NOMO-1 treated with DMSO at 0.1 percent for 48 hours (cell line): ENCODE measurements around the gene CORO2B.
"Not testable (repeated sequence)": the region's sequence is repeated elsewhere in the genome, so short reads cannot be mapped to it uniquely, and the experiment has no call there.

Source experiments
- DNase-seq: peaks from one replicate; lab custom pipeline; 2025; ENCODE audit not compliant: unreplicated experiment; lab: John Stamatoyannopoulos, UW

Gene CORO2B

DNA sequence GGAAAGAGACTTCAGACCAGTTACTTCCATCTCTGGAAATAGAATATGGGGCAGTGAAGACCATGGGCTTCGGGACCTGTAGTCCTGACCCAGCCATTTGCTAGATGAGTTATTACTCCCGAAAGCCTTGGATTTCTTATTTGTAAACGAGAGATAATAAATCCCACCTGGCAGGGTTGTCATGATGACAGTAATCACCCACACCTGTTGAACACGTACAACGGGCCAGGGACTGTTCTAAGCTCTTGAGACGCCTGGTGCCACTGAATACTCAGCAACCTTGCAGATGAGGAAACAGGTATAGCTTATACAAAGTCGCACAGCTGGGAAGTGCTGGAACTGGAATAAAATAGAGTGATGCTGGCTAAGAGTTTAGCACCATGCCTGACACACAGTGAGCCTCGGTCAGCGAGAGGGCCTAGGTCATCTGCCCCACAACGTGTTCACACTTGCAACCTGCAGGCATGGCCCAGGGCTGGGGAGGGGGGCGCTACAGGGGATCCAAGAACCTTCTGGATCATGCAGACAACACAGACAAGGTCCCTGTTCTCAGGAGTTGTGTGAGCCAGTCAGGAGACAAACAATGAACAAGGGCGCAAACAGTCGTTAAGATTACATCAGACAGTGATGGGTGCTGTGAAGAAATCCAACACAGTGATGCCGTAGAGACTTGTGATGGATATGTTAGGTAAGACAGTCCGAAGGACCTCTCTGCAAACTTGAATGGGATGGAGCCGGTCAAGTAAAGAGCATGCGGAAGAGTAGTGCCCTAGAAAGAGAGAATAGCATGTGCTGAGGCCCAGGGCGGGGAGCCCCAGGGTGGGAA lies 89.2 kb downstream of the CORO2B start:
- DNase-seq = no peak

DNA sequence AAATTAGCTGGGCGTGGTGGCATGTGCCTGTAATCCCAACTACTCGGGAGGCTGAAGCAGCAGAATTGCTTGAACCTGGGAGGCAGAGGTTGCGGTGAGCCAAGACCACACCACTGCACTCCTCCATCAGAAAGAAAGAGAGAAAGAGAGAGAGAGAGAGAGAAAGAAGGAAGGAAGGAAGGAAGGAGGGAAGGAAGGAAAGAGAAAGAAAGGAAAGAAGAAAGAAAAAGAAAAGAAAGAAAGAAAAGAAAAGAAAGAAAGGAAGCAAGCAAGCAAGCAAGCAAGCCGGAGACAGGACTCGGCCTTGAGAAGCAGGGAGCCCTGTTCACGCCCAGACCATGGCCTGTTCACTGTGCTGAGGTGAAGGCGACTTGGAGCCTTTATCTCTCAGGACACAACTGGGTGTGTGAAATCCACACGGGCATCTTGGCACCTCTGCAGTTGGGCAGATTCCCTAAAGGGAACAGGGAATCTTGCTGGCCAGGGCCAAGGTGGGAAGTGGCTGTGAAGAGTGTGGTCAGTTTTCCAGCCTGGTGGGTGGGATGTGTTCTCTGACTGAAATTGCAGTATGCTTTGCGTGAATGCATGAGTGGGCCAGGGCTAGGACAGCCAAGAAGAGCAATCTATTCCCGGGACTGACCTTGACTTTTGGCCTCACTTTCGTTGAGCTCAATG lies 90.3 kb downstream of the CORO2B start:
- no peak for DNase-seq

DNA sequence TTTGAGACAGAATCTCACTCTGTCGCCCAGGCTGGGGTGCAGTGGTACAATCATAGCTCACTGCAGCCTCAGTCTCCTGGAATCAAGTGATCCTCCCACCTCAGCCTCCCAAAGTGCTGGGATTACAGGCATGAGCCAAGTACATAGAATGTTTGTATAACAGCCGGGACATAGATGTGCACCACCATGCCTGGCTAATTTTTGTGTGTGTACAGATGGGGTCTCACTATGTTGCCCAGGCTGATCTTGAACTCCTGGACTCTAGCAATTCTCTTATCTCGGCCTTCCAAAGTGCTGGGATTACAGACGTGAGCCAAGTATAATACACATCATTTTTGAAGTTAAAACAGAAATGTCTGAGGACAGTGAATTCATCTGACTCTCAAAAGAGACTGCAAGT lies 93.5 kb downstream of the CORO2B start:
- DNase-seq = no peak

DNA sequence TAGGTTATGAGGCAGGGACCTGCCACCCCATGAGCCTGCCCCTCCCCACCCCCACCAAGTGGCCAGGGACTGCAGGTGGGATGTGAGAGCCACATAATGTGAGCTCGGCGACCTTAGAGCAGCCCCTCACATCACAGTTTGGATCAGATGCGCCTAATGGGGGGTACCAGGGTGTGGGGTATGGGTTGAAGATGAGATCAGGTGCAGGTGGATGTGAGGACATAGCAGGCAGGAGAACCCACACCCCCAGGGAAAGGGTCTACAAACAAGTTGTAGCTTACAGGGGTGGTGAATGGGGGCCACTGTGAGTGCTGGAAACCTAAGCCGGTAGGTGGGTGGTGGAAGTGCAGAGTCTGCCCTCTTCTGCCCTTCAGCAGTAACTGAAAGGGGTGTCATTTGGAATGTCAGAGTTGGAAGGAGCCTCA lies 94.0 kb downstream of the CORO2B start:
- no peak for DNase-seq

DNA sequence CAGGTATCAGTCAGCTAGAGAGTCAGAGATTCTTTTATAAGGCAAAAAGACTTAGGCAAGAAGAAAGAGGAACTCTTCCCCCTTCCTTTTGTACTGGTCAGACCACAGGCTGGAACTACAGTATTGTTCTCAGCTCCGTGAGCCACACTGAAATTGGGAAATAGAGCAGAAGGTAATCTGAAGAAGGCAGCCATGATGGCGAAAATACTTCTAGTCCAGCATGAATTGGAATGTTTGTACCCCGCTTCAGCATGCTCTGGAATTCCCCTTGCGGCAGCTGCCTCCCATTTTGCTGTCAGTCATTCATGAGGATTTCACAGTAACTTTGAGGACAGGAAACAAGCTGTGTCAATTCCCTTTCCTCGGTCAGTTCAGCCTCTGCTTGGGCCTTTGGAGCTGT lies 96.2 kb downstream of the CORO2B start:
- peak; percentile 86 for DNase-seq

DNA sequence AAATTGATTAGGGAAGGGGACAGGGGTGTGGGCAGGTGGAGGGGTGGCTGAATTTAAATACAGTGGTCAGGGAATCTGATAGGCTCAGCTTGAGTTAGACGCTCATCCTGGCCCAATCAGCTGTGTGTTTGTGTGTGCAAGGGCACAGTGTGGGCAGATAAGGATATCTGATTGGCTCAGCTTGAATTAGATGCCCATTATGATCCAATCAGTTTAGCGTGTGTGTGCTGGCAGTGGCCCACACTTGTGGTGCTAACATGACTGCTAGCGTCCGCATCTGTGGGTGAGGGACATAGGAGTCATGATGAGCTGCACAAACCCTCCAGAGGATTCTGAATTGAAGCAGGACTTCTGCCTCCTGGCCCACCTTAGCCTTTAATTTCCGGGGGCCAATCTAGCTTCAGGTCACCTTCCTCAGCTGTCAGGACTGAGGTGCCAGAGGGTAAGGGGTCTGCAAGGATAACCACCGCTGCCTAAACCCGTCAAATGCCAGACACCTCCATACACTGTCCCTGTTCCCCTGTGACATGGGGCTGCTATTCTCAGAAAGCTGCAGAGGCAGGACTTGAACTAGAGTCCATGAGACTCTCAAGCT lies 97.3 kb downstream of the CORO2B start:
- no peak for DNase-seq

DNA sequence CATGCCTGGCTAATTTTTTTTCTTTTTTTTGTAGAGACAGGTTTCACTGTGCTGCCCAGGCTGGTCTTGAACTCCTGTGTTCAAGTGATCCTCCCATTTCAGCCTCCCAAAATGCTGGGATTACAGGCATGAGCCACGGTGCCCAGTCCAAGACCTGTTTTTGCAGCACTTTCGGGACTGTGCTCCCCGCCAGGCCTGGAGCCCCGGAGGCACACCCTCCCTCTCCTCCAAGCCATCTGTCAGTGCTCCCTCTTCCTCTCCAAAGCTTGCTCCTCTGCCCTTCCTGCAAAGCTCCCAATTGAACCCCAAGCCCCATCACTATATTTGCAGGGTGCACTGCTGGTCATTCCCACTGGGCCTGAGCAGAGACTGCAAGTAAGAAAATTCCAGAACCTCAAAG lies 98.1 kb downstream of the CORO2B start:
- DNase-seq = no peak

DNA sequence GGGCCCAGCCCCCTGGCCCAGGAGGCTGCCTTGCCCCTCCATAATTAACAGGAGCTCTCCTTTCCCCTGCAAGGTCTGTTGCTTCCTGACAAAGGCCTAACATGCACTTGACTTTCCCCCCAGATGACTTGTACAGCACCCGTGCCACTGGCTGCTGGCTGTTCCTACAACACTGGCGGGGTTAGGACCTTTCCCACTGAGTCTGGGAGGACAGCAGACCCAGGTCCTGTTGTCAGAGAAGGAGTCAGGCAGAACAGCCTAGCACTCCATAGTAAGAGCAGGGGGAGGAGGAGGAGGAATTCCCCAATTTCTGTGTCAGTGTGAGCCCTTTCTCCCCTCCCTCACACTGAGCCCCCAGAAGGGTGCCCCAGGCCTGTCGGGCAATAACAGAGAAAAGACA lies 99.2 kb downstream of the CORO2B start:
- DNase-seq = no peak

DNA sequence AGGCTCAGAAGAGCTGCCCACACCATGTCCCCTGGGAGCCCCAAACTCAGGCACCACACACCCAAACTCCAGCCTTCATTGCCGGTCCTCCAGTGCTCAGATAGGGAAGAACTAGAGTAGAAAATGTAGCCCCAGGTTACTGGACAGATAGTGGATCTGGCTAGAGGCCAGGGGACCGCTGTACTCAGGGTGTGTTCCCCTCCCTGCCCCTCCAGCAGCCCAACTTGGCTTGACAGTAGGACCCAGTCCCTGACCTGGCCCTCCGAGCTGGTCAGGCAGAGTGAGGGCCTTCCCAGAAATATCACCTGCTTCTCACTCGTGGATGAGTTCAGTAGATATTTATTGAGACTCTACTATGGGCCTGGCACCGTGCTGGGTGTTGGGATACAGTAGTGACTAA lies 100.0 kb downstream of the CORO2B start:
- DNase-seq = no peak

DNA sequence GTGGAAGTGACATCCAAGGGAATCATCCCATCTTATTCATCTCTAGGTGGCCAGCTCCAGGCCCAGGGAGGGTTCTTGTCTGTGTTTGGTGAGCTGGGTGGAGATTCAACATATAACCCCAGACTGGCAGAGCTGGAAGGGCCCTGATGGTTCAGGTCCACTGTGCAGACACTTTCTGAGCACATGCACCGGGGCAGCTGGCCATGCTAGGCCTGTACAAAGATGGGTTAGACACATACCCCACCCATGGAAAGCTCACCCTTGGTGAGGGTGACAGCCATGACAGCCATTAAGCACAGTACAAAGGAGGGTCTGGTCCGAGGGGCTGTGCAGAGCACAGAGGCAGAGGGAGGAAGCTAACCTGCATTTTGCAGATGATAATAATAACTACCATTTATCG lies 100.4 kb downstream of the CORO2B start:
- DNase-seq = no peak

DNA sequence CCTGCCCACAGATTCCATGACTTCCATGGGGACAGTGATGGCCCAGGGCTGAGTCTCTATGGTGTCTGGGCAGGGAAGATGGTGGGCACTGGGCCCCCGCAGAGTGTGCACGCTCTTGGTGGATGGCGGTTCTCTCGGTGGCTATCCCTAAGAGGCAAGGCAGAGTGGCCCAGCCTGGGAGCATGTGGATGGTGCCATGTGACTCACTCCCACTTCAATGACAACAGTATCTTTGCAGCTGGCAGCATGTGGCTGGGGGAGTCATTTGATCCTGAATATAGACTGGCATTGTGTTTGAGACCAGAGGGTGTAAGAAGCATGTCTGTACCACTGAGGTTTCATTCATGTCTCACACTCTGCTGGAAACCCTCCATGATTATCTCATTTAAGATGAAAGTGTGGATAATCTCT lies 101.2 kb downstream of the CORO2B start:
- no peak for DNase-seq

DNA sequence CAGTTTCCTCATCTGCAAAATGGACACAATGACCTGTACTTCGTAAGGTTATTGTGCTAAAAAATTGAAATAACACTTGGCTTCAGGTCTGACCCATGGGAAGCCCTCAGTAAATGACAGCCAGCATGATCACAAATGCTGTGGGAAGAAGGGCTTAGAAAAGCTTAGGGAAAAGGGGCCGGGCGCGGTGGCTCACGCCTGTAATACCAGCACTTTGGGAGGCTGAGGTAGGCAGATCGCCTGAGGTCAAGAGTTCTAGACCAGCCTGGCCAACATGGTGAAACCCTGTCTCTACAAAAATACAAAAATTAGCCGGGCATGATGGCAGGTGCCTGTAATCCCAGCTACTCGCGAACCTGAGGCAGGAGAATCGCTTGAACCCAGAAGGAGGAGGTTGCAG lies 102.0 kb downstream of the CORO2B start:
- not testable (repeated sequence) for DNase-seq

DNA sequence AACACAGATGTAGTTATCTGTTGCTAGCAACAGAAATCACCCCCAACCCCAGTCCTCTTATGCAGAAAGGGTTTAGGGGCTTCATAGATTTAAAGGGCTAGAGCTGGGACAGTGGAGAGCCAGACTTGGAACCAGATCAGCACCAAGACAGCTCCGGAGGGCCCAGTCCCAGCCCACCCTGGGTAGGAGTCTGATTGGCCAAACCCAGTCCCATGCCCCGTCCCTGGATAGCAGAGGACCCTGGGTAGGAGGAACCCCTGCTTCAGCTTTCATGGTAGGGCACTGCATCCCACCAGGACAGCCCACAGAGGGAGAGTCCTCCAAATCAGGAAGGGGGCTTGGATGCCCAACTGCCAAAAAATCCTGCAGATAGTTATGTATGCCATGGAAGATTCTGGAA lies 103.0 kb downstream of the CORO2B start:
- no peak for DNase-seq

DNA sequence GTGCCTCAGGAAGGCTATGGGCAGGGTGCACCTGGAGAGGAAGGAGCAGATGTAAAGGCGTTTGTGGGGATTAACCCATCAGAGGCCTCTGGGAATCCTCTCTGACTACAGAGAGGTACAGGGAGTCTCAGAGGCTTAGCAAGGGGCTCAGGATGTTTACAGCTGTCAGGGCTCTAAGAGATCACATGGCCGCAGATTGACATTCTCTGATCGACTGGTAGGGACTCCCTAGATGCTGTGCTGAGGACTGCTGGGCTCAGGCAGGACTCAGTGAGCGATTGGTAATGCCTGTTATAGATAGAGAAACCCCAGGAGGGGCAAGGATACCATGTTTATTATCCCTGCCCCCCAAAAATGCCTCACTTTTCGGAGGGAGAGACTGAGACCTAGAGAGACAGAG lies 103.5 kb downstream of the CORO2B start:
- no peak for DNase-seq

DNA sequence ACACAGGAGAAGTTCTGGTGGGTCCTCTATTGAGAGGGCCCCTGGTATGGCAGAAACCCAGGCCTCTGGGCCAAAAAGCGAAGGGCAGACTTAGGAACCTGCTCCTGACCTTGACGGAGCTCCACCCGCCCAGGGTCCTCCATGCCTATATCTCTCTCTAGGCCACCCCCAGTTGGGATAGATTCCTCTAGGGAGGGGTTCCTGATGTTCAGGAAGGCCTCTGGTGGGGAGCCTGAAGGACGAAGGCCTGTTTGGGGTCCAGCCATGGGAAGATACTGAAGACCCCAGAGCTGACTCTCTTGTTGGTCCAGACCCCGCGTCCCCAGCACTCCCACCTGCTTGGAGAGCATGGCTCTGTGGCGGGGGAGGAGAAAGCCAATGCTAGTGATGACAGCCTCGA lies 104.2 kb downstream of the CORO2B start:
- DNase-seq = no peak

DNA sequence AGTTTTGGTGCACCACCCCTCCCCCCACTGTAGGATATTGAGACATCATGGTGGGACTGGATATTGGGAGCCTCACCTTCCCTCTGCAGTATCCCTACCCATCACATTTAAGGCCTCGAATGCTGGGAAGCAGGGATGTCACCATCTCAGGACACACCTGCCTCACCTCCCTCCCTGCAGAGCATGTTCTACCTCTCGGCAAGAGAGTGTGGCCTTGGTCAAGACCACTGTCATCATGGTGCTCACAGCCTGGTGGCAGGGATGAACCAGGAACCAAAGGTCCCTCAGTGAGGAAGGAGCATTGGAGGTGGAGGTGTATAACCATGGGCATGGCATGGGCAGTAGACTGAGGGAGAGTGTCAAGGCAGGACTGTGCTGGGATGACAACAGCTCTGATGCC lies 104.8 kb downstream of the CORO2B start:
- DNase-seq = no peak

DNA sequence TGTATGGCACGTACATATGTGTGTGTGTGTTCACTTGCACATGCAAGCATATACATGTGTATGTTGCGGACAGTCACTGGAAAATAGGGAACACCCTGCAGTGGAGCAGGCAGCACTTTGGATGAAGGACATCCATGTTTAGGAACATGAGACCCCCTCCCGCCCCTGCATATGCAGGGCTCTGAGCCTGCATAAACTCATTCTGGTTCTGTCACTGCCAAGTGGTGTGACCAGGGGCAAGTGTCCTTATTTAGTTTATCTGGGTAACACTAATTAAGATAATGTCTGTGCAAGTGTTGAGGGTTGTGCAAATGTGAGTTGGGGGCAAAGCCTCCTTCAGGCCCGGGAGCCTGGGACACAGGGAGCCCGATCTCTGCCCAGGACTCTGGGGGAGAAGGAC lies 105.7 kb downstream of the CORO2B start:
- DNase-seq = no peak

DNA sequence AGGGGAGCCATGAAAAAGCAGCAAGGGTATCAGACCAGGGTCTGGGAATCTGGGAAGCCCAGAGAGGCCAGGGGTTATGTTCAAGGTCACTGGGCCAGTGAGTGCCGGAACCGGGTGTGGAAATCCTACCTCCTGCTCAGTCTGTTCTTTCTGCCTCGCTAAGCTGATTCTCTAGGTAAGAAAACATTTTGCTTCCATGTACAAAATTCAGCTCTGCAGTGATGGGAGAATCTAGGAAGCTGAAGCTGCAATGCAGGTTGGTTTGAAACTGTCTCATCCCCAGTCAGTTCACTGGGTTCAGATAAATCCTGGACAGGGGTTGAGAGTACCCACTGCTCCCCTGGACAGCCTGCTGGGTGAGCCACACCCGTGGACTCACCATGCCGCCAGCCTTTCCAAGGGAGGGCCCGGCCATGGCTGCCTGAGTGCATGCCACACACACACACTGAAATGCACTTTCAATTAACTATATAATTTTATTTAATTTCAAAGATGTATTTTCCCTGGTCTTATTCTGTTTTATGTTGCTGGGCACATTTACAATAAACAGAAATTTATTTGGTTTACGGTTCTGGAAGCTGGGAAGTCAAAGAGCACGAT lies 108.4 kb downstream of the CORO2B start:
- DNase-seq = no peak

DNA sequence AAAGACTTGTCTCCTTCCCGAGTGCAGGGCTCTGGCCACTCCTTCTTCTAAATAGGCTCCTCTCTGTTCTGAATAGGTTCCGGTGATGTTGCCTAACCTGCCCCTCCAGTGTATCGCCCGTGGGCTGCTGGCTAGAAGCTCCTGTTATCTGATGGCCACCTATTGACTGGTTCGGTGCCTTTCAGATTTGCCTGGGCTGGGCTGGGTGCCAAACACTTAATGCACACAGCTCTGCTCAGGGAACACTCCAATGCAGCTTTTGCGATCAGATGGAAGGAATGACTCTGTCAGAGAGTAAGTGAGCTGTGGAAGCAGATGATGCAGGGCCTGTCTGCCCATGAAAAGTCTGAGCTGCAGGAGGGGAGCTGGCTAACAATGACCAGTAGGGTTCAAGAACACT lies 112.9 kb downstream of the CORO2B start:
- DNase-seq = no peak

DNA sequence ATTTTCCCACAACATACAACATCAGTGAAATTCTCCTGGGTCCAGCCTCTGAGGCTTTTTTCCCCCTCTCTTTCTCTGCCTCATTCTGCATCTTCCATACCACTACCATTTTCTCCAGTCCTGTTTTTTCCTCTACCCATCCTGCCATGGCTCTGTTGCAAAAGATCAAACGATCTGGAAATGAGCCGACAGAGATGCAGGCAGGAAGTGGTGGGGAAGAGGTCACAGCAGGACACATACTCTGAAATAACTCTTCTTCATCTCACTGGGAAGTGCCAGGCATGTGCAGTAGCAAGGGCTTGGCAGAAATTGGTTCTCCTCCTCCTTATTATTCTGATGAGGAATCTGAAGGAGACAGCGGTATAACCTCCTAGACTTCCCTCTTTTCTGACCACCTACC lies 114.3 kb downstream of the CORO2B start:
- DNase-seq = no peak

DNA sequence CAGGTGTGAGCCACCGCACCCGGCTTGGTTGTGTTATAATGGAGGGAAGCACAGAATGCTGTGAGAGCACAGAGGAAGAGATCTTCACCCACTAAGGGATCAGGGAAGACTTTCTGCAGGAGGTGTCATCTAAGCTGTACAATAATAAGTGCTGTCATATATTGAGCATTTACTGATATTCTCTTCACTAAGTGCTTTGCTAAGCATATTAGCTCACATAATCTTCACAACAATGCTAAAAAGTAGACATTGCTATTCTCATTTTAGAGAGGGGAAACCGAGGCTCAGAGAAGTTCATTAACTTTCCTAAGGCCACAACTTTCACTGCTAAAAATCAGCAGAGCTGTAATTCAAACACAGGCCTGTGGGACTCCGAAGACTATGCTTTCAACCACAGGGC lies 115.3 kb downstream of the CORO2B start:
- DNase-seq = no peak

DNA sequence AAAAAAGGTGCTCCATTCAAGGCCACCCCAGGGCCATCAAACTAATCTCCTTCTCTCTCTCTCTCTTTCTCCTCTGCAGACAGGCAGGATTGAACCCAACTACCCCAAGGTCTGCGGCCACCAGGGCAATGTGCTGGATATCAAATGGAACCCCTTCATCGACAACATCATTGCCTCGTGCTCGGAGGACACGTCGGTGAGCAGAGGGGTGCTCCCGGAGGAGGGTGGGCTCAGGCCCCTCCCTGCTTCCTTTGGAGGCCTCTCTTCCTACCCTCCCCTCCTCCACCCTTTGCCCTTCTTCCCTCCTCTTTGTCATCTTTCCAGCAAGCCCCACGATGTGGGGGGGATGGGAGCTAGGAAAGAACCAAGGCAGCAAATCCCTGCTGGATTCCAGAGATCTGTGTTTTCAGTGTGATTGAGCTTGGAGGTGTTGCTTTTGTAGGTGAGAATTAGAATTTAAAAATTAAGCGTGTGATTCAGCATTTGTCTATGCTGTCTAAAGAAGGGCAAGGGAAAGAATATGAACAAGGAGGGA lies 116.3 kb downstream of the CORO2B start:
- DNase-seq = no peak
